NB4 (cell line): Measurements from ENCODE around the gene TRIM45.

Source experiments
- MYC ChIP-seq: IDR thresholded peaks from 2 replicates; pipeline ENCODE4 v1.6.1; 2011; ENCODE audit warnings: low read depth, low read length
- POLR2A ChIP-seq: IDR thresholded peaks from 2 replicates; pipeline ENCODE4 v1.6.1; 2011; ENCODE audit warnings: mild to moderate bottlenecking; ENCODE audit not compliant: insufficient read length; ENCODE audit errors: extremely low read depth
- TF ChIP-seq, protein P1 (sequence below): IDR thresholded peaks from one replicate; pipeline ENCODE4 v1.5.1; 2012; ENCODE audit warnings: low read depth, low read length
- TF ChIP-seq, protein P2 (sequence below): IDR thresholded peaks from 2 replicates; pipeline ENCODE4 v1.6.1; 2011; ENCODE audit warnings: low read depth, low read length

DNA sequence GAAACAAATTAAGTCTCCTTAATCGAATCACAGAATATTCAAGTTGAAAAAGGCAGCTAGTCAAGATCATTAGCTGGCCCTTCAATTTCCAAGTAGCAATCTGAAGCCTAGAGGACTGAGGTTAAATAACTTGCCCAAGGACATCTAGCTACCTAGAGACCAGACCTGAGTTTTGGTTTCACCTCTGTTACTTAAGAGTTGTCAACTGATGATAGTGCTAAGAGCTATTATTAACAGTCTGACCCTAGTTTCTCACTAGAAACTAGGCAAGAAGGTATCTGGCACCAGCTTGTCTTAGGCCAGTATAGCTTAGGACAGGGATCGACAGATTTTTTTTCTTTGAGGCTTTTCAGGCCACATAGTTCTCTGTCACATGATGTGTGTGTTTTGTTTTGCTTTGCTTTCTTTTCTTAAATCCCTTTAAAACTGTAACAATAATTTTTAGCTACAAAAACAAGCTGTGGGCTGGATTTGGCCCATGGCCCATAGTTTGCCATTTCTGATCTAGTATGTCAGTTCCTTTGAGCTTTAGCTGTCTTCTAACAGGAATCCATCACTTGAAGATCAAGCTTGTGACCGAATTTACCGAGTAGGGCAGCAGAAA lies 23.2 kb downstream of the TRIM45 start:
- TF ChIP-seq, protein P1, sequence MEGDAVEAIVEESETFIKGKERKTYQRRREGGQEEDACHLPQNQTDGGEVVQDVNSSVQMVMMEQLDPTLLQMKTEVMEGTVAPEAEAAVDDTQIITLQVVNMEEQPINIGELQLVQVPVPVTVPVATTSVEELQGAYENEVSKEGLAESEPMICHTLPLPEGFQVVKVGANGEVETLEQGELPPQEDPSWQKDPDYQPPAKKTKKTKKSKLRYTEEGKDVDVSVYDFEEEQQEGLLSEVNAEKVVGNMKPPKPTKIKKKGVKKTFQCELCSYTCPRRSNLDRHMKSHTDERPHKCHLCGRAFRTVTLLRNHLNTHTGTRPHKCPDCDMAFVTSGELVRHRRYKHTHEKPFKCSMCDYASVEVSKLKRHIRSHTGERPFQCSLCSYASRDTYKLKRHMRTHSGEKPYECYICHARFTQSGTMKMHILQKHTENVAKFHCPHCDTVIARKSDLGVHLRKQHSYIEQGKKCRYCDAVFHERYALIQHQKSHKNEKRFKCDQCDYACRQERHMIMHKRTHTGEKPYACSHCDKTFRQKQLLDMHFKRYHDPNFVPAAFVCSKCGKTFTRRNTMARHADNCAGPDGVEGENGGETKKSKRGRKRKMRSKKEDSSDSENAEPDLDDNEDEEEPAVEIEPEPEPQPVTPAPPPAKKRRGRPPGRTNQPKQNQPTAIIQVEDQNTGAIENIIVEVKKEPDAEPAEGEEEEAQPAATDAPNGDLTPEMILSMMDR = no peak
- no peak for TF ChIP-seq POLR2A
- TF ChIP-seq, protein P2, sequence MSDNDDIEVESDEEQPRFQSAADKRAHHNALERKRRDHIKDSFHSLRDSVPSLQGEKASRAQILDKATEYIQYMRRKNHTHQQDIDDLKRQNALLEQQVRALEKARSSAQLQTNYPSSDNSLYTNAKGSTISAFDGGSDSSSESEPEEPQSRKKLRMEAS = no peak
- TF ChIP-seq MYC = no peak
